Pancreas (tissue), 10 donors: ENCODE results near the gene WWOX. TPM values are rescaled to one million over a fixed set of nuclear protein-coding genes. Genes with fewer than 3 reads are reported as not detected.

Source experiments
- ATAC-seq, 4 donors: fragments of 200-7000 bp; cut with Tn5 transposase; one replicate each; pipeline versions ENCODE4 v1.8.0 to v1.9.1; 2020; ENCODE audit warnings: mild to moderate bottlenecking in 4 of 4, moderate library complexity in 4 of 4
- DNase-seq, 6 donors: peaks; one replicate each; pipeline ENCODE4 v3.0.0-alpha.2; 2020
- FAIRE-seq: peaks from 2 replicates; lab custom pipeline; 2012; peaks lifted over from hg19 to GRCh38; lab: Jason Lieb, UNC
- H3K27ac ChIP-seq, 4 donors: fragments of 200-600 bp; sonication (generic); 1 replicate in 3 of 4; 2 replicates in 1 of 4; pipeline versions ENCODE4 v1.5.0 to v1.8.0; 2020
- H3K27me3 ChIP-seq, 4 donors: fragments of 200-600 bp; one replicate each; pipeline ENCODE4 v1.8.0; 2021
- H3K36me3 ChIP-seq, 3 donors: fragments of 200-600 bp; sonication (generic) in 1 of 3; one replicate each; pipeline versions ENCODE4 v1.5.0 to v1.8.0; 2020 to 2021
- H3K4me1 ChIP-seq, 3 donors: fragments of 200-600 bp; one replicate each; pipeline ENCODE4 v1.8.0; 2021
- H3K4me3 ChIP-seq, 4 donors: fragments of 200-600 bp; sonication (generic) in 2 of 4; one replicate each; pipeline versions ENCODE4 v1.5.0 to v1.8.0; 2020 to 2021
- H3K9me3 ChIP-seq, 4 donors: fragments of 200-600 bp; one replicate each; pipeline ENCODE4 v1.8.0; 2021
- CTCF ChIP-seq, 4 donors: fragments of 200-600 bp; sonication (generic) in 3 of 4; IDR thresholded peaks; one replicate each; pipeline versions ENCODE4 v1.5.0 to v1.8.0; 2021; ENCODE audit warnings: antibody characterized with exemption in 4 of 4
- WGBS, 2 donors: extraction: QIAGEN DNeasy Blood & Tissue Kit; methylation state at CpG; one replicate each; pipeline ENCODE4 v1.1.7; 2013; 5-methylcytosine and 5-hydroxymethylcytosine counted together
- intact Hi-C, 3 donors: fragments of 100-400 bp; cut with DNase I; formaldehyde crosslinking; loops; one replicate each; pipeline versions ENCODE4 v1.11.1 to v1.14.2; 2022
- polyA plus RNA-seq, 2 donors: library from polyadenylated mRNA; stranded (reverse); fragments of 200-250 nt; gene quantifications; one replicate each; pipeline ENCODE4 v1.2.3, GENCODE V29; 2013
- total RNA-seq, 6 donors: library from RNA; stranded (reverse); fragmentation: NEBNext Ultra II Directional in 4 of 6; extraction: Animal tissue kit (Norgen Biotek cat#: 25700) in 4 of 6; gene quantifications; one replicate each; pipeline versions ENCODE4 v1.2.1 to v1.2.4, GENCODE V29; 2021 to 2023
- donor health status: healthy with polysubstance abuse.
- donor health status: DM: no; HTN: no; CAD: no; lungs with moderate emphysema.
- donor health status: DM: no; HTN: no; CAD: no.
- donor health status: control.
- donor health status: control.
- donor health status: Bipolar disorder and iron deficiency.
- donor health status: DM: yes; HTN: yes; CAD: no.
- donor health status: DM: no; HTN: no; CAD: no.
- donor health status: DM: no; HTN: no; CAD: no.
- donor health status: DM: yes; HTN: yes; CAD: no.

The WWOX gene
- total and polyA plus RNA-seq, 8 donors: 6.8 to 14.4 (median 10.8) TPM

DNA sequence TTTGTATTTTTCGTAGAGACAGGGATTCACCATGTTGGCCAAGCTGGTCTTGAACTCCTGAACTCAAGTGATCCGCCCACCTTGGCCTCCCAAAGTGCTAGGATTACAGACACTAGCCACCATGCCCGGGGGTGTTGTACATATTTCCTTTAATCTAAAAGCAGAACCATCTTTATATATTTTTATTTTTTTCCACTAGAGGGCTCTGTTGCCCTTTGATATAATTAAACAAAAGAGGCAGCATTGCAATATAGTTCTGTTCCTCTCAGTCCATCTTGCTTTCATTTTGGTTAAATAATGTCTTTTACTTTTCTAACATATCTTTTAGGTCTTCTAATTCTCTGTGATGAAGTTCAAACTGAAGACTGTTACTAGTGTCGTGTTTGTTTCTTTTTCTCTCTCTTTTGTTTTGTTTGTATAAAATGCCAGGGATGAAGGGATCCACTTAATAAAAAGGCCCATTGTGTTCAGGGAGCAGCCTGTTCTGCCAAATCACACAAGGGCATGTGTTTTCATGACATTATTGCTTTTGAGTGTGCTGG lies 23.4 kb downstream of the WWOX start:
- intact Hi-C loops: loop anchor here in 2 of 3 donors (10.0 kb wide), 1 partner anchor 112 kb away; no protein-coding TSS in a partner anchor
- no peaks in the 10 kb centered on the region for H3K9me3 ChIP-seq
- FAIRE-seq (peak; percentile 96), DNase-seq (peak in 1 of 6 donors; percentile 30), ATAC-seq (peak; percentile 86 to 93 (median 89))
- H3K27me3 ChIP-seq: no peaks in the 10 kb centered on the region
- no peak overlapping the region for H3K4me3 ChIP-seq
- TF ChIP-seq CTCF (IDR thresholded peaks at IDR 0.05): peak in 3 of 4 donors; percentile 18 to 33 (median 29)
- H3K4me1 ChIP-seq: peaks cover 0 to 2% (median 0%) of the 10 kb centered on the region in 3 donors
- no peaks in the 10 kb centered on the region for H3K36me3 ChIP-seq
- 7 to 11% methylated on average over 4 of the region's 4 CpGs for WGBS, 2 donors
- peak overlapping the region in 1 of 4 donors; percentile 16 for H3K27ac ChIP-seq

- 92% methylated on average over 15 of the region's 15 CpGs for WGBS, 2 donors
- H3K27me3 ChIP-seq: no peaks in the 10 kb centered on the region
- DNase-seq (no peak), ATAC-seq (no peak), FAIRE-seq (no peak)
- intact Hi-C loops: loop anchor here in 2 of 3 donors (10.0 kb wide), 1 partner anchor 110 kb away; no protein-coding TSS in a partner anchor
- H3K27ac ChIP-seq: no peak overlapping the region
- H3K4me1 ChIP-seq: peaks cover 0 to 2% (median 0%) of the 10 kb centered on the region in 3 donors
- TF ChIP-seq CTCF (IDR thresholded peaks at IDR 0.05): no peak
- H3K9me3 ChIP-seq: no peaks in the 10 kb centered on the region
- H3K4me3 ChIP-seq: no peak overlapping the region
- H3K36me3 ChIP-seq: no peaks in the 10 kb centered on the region
Observed at GRCh38 chr16:78125112-78125844, 25.8 kb downstream of the WWOX start.

- Histone ChIP-seq H3K4me3 (no peak overlapping the region), H3K27me3 (no peaks in the 10 kb centered on the region), H3K9me3 (no peaks in the 10 kb centered on the region), H3K27ac (no peak overlapping the region), H3K36me3 (no peaks in the 10 kb centered on the region), H3K4me1 (peaks cover 0 to 2% (median 0%) of the 10 kb centered on the region in 3 donors)
- FAIRE-seq (no peak), DNase-seq (no peak), ATAC-seq (no peak)
- 95 to 97% methylated on average over 3 of the region's 3 CpGs for WGBS, 2 donors
- intact Hi-C loops: loop anchor here in 2 of 3 donors (10.0 kb wide), 1 partner anchor 108 kb away; no protein-coding TSS in a partner anchor
- no peak for TF ChIP-seq CTCF (IDR thresholded peaks at IDR 0.05)
Observed at GRCh38 chr16:78126662-78127061, 27.2 kb downstream of the WWOX start.

DNA sequence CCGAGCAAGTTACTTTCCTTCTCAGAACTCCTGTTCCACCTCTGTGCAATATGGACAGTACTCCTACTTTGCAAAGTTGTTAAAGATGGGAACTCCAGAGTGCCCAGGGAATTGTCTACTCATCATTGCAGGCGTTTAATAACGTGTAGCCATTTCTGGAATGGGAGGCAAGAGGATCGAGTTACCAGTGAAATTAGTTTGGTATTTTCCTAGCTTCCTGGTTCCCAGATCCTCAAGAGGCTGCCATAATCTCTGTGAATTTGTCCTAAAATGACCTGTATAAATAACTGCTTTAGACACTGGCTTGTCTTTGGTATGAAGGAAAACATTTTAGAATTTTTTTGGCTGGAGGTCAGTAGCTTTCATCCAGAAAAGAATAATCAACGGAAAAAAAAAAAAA lies 27.7 kb downstream of the WWOX start:
- ATAC-seq (no peak), DNase-seq (no peak), FAIRE-seq (no peak)
- intact Hi-C loops: loop anchor here in 2 of 3 donors (10.0 kb wide), 1 partner anchor 108 kb away; no protein-coding TSS in a partner anchor
- no peak overlapping the region for H3K4me3 ChIP-seq
- H3K27ac ChIP-seq: no peak overlapping the region
- TF ChIP-seq CTCF (IDR thresholded peaks at IDR 0.05): no peak
- WGBS, 2 donors: 49 to 61% methylated on average over 5 of the region's 5 CpGs
- H3K4me1 ChIP-seq: peaks cover 0 to 2% (median 0%) of the 10 kb centered on the region in 3 donors
- no peaks in the 10 kb centered on the region for H3K9me3 ChIP-seq
- no peaks in the 10 kb centered on the region for H3K27me3 ChIP-seq
- no peaks in the 10 kb centered on the region for H3K36me3 ChIP-seq
